Fibroblast of villous mesenchyme (primary cell): Measurements from ENCODE around the gene PAX5. TPM values are rescaled to one million over a fixed set of nuclear protein-coding genes. Genes with fewer than 3 reads are reported as not detected.

Experiments used
- DNase-seq: peaks from one replicate; pipeline ENCODE4 v3.0.0-alpha.2; 2010; ENCODE audit warnings: low read depth
- H3K4me3 ChIP-seq: 2 replicates; pipeline ENCODE4 v1.5.1; 2011; ENCODE audit warnings: low read depth, mild to moderate bottlenecking, low read length
- total RNA-seq: library from RNA; depleted of rRNA; stranded (reverse); fragments of >200 nt; gene quantifications from 2 replicates; pipeline ENCODE4 v1.2.3, GENCODE V29; 2012
- TF ChIP-seq, protein P1 (sequence below): IDR thresholded peaks from 2 replicates; pipeline ENCODE4 v1.5.1; 2012; ENCODE audit warnings: low read depth, mild to moderate bottlenecking, low read length; ENCODE audit not compliant: insufficient read depth

The PAX5 gene
- total RNA-seq, 1 donor, result not detected

- TF ChIP-seq, protein P1, sequence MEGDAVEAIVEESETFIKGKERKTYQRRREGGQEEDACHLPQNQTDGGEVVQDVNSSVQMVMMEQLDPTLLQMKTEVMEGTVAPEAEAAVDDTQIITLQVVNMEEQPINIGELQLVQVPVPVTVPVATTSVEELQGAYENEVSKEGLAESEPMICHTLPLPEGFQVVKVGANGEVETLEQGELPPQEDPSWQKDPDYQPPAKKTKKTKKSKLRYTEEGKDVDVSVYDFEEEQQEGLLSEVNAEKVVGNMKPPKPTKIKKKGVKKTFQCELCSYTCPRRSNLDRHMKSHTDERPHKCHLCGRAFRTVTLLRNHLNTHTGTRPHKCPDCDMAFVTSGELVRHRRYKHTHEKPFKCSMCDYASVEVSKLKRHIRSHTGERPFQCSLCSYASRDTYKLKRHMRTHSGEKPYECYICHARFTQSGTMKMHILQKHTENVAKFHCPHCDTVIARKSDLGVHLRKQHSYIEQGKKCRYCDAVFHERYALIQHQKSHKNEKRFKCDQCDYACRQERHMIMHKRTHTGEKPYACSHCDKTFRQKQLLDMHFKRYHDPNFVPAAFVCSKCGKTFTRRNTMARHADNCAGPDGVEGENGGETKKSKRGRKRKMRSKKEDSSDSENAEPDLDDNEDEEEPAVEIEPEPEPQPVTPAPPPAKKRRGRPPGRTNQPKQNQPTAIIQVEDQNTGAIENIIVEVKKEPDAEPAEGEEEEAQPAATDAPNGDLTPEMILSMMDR, result no peak
Observed at GRCh38 chr9:36987409-36987808, 46.7 kb downstream of the PAX5 start.

GRCh38 chr9:36986468-36987408, 47.3 kb downstream of the PAX5 start:
- no peak for DNase-seq
- H3K4me3 ChIP-seq, result no peak overlapping the region
- TF ChIP-seq, protein P1, result no peak

More at GRCh38 chr9:36987409-36987808, 46.7 kb downstream of the PAX5 start:
- H3K4me3 ChIP-seq, result no peak overlapping the region
- DNase-seq, result no peak

DNA sequence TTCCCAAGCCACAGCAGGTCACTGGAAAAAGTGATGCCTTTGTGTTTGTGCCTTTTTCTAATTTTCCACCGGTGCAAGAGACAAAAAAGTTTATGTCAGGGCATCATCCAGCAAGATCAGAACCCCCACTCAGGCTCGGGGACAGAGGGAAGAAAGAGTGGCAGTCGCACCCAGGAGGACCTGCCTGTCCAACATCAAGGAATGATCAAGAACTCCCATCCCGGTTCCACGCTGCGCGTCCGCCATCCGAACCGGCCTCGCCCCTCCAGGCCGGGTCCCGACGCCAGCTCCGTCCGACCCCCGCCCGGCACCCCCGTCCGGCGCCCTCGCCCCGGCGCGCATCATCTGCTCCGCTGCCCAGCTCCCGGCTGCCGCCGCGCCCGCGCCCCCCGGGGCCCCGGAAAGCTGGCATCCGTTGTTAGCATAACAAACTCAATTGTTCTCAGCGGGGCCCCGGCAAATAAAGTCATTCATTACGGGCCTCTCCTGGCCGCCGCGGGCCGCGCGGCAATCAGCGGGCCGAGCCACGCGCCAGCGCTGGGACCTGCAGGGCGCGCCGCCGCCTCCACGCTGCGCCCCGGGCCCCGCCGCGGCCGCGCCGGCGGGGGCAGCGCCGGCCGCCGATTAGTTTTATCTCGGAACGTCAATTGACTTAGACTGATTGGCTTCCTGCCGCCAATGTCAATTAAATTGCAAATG, 48.1 kb downstream of the PAX5 start:
- DNase-seq, result no peak
- TF ChIP-seq, protein P1, result no peak
- no peak overlapping the region for H3K4me3 ChIP-seq

GRCh38 chr9:36985061-36985768, 48.9 kb downstream of the PAX5 start:
- TF ChIP-seq, protein P1, result no peak
- DNase-seq, result no peak
- no peak overlapping the region for H3K4me3 ChIP-seq

DNA sequence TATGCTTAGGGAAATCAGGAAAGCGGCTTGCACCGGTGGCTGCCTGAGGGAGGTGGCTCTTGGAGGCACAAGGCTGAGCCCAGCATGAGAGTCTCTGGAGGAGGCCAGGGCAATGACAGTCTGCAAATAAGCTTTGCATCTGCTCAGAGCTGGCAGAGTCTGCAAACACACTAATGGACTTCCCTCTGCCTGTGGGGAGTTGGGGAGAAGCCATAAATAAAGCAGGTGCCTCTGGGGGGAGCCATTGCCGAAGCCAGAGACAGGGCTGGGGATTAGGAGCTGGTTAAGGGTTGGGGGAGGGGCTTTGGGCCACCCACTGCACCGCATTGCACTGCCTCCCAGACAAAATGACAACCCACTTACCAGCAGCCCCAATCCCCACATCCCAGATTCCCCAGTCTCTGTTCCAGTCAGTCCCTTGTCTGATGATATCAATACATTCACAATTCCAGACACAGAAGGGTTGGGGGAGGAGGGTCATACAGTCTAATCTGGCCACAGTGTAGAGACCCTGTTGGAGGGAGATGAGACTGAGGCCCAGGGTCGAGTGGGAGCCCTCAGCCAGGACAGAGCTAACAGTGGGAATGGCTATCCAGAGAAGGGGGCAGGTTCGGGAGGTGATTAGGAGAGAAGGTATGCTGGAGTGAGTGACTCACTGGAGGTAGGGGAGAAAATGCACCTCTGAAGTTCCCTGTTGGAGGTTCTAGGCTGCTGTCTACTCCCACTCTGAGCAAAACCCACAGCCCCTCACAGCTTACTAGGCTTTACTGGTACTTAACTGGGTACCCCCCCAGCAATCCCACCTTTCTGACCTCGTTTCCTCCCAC, 53.7 kb downstream of the PAX5 start:
- DNase-seq, result no peak
- TF ChIP-seq, protein P1, result peak; percentile 8
- H3K4me3 ChIP-seq, result no peak overlapping the region

- TF ChIP-seq, protein P1, result no peak
- DNase-seq, result no peak
- H3K4me3 ChIP-seq, result no peak overlapping the region
Observed at GRCh38 chr9:36976371-36977030, 57.6 kb downstream of the PAX5 start.
